GM23338 (cell line): Measurements from ENCODE around the gene PTP4A1. TPM values are rescaled to one million over a fixed set of nuclear protein-coding genes. Genes with fewer than 3 reads are reported as not detected.

Experiments
- ATAC-seq: fragments of 200-7000 bp; cut with Tn5 transposase; 3 replicates; pipeline ENCODE4 v1.9.1; 2020
- DNase-seq: peaks from one replicate; pipeline ENCODE4 v3.0.0-alpha.2; 2015; ENCODE audit warnings: low spot score
- H2AFZ ChIP-seq: fragments of 200-600 bp; sonication (generic); 2 replicates; pipeline ENCODE4 v1.8.0; 2016; ENCODE audit warnings: antibody characterized with exemption, mild to moderate bottlenecking, moderate library complexity
- H3F3A ChIP-seq: fragments of 200-600 bp; sonication (generic); replicated peaks from 2 replicates; pipeline ENCODE4 v1.8.0; 2017; ENCODE audit warnings: antibody characterized with exemption, mixed run types, low read depth
- H3K27ac ChIP-seq: fragments of 200-600 bp; sonication (generic); 2 replicates; pipeline ENCODE4 v1.6.1; 2016; ENCODE audit warnings: low read depth
- H3K27me3 ChIP-seq: fragments of 200-600 bp; sonication (generic); 2 replicates; pipeline ENCODE4 v1.8.0; 2016; ENCODE audit warnings: mild to moderate bottlenecking, mixed run types, moderate library complexity; ENCODE audit not compliant: insufficient read depth
- H3K36me3 ChIP-seq: fragments of 200-600 bp; sonication (generic); 2 replicates; pipeline ENCODE4 v1.8.0; 2016; ENCODE audit warnings: mild to moderate bottlenecking; ENCODE audit not compliant: insufficient read depth
- H3K4me1 ChIP-seq: fragments of 200-600 bp; sonication (generic); 2 replicates; pipeline ENCODE4 v1.8.0; 2016; ENCODE audit warnings: mild to moderate bottlenecking, moderate library complexity; ENCODE audit not compliant: insufficient read depth
- H3K4me2 ChIP-seq: fragments of 200-600 bp; sonication (generic); 2 replicates; pipeline ENCODE4 v1.7.1; 2017; ENCODE audit warnings: mixed run types
- H3K4me3 ChIP-seq: fragments of 200-600 bp; sonication (generic); 2 replicates; pipeline ENCODE4 v1.6.1; 2016; ENCODE audit warnings: mixed run types
- H3K79me2 ChIP-seq: fragments of 200-600 bp; sonication (generic); replicated peaks from 2 replicates; pipeline ENCODE4 v1.8.0; 2017; ENCODE audit warnings: mild to moderate bottlenecking; ENCODE audit not compliant: insufficient read depth
- H3K9me2 ChIP-seq: fragments of 200-600 bp; sonication (generic); 2 replicates; pipeline ENCODE4 v1.8.0; 2017; ENCODE audit not compliant: insufficient read depth
- H4K20me1 ChIP-seq: fragments of 200-600 bp; sonication (generic); replicated peaks from 2 replicates; pipeline ENCODE4 v1.8.0; 2017; ENCODE audit warnings: mild to moderate bottlenecking; ENCODE audit not compliant: insufficient read depth
- H3K27ac Mint-ChIP-seq: 2 replicates; pipeline ENCODE4 v1.8.0; 2020; ENCODE audit warnings: inconsistent platforms, mild to moderate bottlenecking, moderate library complexity, mixed read lengths
- H3K27me3 Mint-ChIP-seq: 3 replicates; pipeline ENCODE4 v1.8.0; 2022; ENCODE audit warnings: low read depth, mild to moderate bottlenecking, moderate library complexity, mixed read lengths, inconsistent platforms; ENCODE audit not compliant: insufficient read depth, poor library complexity
- H3K36me3 Mint-ChIP-seq: 3 replicates; pipeline ENCODE4 v1.8.0; 2021; ENCODE audit warnings: low read depth, mild to moderate bottlenecking, inconsistent platforms, moderate library complexity, mixed read lengths
- H3K4me1 Mint-ChIP-seq: 3 replicates; pipeline ENCODE4 v1.8.0; 2020; ENCODE audit warnings: mild to moderate bottlenecking, inconsistent platforms, mixed read lengths
- H3K4me3 Mint-ChIP-seq: 3 replicates; pipeline ENCODE4 v1.8.0; 2021; ENCODE audit warnings: moderate library complexity, mild to moderate bottlenecking, inconsistent platforms, mixed read lengths
- H3K9me3 Mint-ChIP-seq: 3 replicates; pipeline ENCODE4 v1.8.0; 2020; ENCODE audit warnings: moderate library complexity, mild to moderate bottlenecking, inconsistent platforms, mixed read lengths
- CREB1 ChIP-seq: fragments of 250-450 bp; sonication (Bioruptor Pico); IDR thresholded peaks from 2 replicates; pipeline ENCODE4 v1.5.0; 2020; ENCODE audit warnings: low read depth, mild to moderate bottlenecking, moderate library complexity
- EZH2 ChIP-seq: fragments of 200-600 bp; sonication (generic); IDR thresholded peaks from one replicate; pipeline ENCODE4 v1.8.0; 2017; ENCODE audit warnings: antibody characterized with exemption, mild to moderate bottlenecking, low read depth; ENCODE audit not compliant: unreplicated experiment
- EZH2phosphoT487 ChIP-seq: fragments of 200-600 bp; sonication (generic); IDR thresholded peaks from one replicate; pipeline ENCODE4 v1.8.1; 2018; ENCODE audit warnings: antibody characterized with exemption; ENCODE audit not compliant: unreplicated experiment
- JUNB ChIP-seq: IDR thresholded peaks from one replicate; pipeline ENCODE4 v1.6.1; 2016; ENCODE audit warnings: antibody characterized with exemption; ENCODE audit not compliant: unreplicated experiment
- NANOG ChIP-seq: IDR thresholded peaks from 2 replicates; pipeline ENCODE4 v1.6.1; 2016; ENCODE audit warnings: antibody characterized with exemption, borderline replicate concordance
- POLR2AphosphoS5 ChIP-seq: IDR thresholded peaks from 2 replicates; pipeline ENCODE4 v1.6.1; 2016; ENCODE audit warnings: antibody characterized with exemption, low read depth
- STAT1 ChIP-seq: IDR thresholded peaks from one replicate; pipeline ENCODE4 v1.6.1; 2016; ENCODE audit warnings: antibody characterized with exemption; ENCODE audit not compliant: unreplicated experiment
- ZNF114 ChIP-seq: fragments of 250-450 bp; sonication (Bioruptor Pico); IDR thresholded peaks from 2 replicates; pipeline ENCODE4 v1.5.0; 2020; ENCODE audit warnings: mild to moderate bottlenecking, moderate library complexity
- ZNF331 ChIP-seq: fragments of 250-450 bp; sonication (Bioruptor Pico); IDR thresholded peaks from 2 replicates; pipeline ENCODE4 v1.5.0; 2020; ENCODE audit warnings: low read depth, mild to moderate bottlenecking, moderate library complexity
- polyA plus RNA-seq: library from polyadenylated mRNA; unstranded; fragments of >200 nt; fragmentation: Nextera tagmentation; extraction: Ambion mirVana; gene quantifications from 2 replicates; pipeline ENCODE4 v1.2.1, GENCODE V29; 2016
- total RNA-seq: library from RNA; depleted of rRNA; stranded (reverse); fragments of >200 nt; shearing (Covaris generic); gene quantifications from 2 replicates; pipeline ENCODE4 v1.2.3, GENCODE V29; 2014
- TF ChIP-seq, protein P1 (sequence below), 2 experiments: fragments of 200-600 bp in 1 of 2; sonication (generic) in 1 of 2; conservative IDR thresholded peaks; 2 replicates each; pipeline versions ENCODE4 v1.5.1 to v1.6.1; 2016 to 2017; ENCODE audit warnings: antibody characterized with exemption in 2 of 2, low read depth in 2 of 2, mild to moderate bottlenecking in 2 of 2, moderate library complexity in 1 of 2
- TF ChIP-seq, protein P2 (sequence below): IDR thresholded peaks from 2 replicates; pipeline ENCODE4 v1.6.1; 2016; ENCODE audit warnings: antibody characterized with exemption
- TF ChIP-seq, protein P3 (sequence below): IDR thresholded peaks from one replicate; pipeline ENCODE4 v1.6.1; 2018; ENCODE audit warnings: antibody characterized with exemption; ENCODE audit not compliant: unreplicated experiment
- TF ChIP-seq, protein P4 (sequence below): fragments of 250-450 bp; sonication (Bioruptor Pico); IDR thresholded peaks from 2 replicates; pipeline ENCODE4 v1.5.0; 2020; ENCODE audit warnings: mild to moderate bottlenecking, moderate library complexity

PTP4A1 gene
- total and polyA plus RNA-seq, 2 experiments from 2014 or later, result 99.0 to 102 TPM

DNA sequence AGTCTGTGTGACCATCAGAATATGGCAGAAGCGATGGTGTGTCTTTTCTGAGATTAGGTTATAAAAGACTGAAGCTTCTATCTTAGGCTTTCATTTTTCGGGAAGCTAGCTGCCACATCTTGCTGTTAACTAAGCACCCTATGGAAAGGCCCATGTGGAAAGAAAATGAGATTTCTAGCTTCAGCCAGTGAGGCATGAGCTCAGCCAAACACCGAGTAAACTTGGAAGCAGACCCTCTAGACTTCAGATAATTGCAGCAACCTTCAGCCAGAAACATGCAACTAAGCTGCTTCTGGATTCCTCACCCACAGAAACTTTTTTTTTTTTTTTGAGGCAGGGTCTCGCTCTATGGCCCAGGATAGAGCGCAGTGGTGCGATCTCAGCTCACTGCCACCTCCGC is 20.6 kb downstream of the PTP4A1 start:
- Histone ChIP-seq H2AFZ (no peak overlapping the region), H3K4me3 (no peak overlapping the region), H3F3A (no peaks in the 10 kb centered on the region), H3K79me2 (no peaks in the 10 kb centered on the region), H3K9me2 (peaks cover 3% of the 10 kb centered on the region; the same call in 1 of the 2 replicates), H3K4me1 (no peaks in the 10 kb centered on the region; the same call in 1 of the 2 replicates), H3K4me2 (no peak overlapping the region), H3K27me3 (no peaks in the 10 kb centered on the region), H3K27ac (no peak overlapping the region), H4K20me1 (no peaks in the 10 kb centered on the region), H3K36me3 (no peaks in the 10 kb centered on the region)
- Mint-ChIP-seq H3K27ac (no peak overlapping the region), H3K36me3 (no peaks in the 10 kb centered on the region), H3K9me3 (no peaks in the 10 kb centered on the region), H3K27me3 (no peaks in the 10 kb centered on the region), H3K4me1 (peaks cover 14% of the 10 kb centered on the region; the same call in 2 of the 3 replicates), H3K4me3 (no peak overlapping the region)
- ATAC-seq (no peak), DNase-seq (no peak)
- TF ChIP-seq EZH2phosphoT487 (no peak), STAT1 (no peak), JUNB (no peak), EZH2 (no peak), CREB1 (no peak), ZNF114 (CRISPR knock-in tag) (no peak), ZNF331 (CRISPR knock-in tag) (no peak), POLR2AphosphoS5 (no peak), NANOG (no peak)
- TF ChIP-seq, protein P1, sequence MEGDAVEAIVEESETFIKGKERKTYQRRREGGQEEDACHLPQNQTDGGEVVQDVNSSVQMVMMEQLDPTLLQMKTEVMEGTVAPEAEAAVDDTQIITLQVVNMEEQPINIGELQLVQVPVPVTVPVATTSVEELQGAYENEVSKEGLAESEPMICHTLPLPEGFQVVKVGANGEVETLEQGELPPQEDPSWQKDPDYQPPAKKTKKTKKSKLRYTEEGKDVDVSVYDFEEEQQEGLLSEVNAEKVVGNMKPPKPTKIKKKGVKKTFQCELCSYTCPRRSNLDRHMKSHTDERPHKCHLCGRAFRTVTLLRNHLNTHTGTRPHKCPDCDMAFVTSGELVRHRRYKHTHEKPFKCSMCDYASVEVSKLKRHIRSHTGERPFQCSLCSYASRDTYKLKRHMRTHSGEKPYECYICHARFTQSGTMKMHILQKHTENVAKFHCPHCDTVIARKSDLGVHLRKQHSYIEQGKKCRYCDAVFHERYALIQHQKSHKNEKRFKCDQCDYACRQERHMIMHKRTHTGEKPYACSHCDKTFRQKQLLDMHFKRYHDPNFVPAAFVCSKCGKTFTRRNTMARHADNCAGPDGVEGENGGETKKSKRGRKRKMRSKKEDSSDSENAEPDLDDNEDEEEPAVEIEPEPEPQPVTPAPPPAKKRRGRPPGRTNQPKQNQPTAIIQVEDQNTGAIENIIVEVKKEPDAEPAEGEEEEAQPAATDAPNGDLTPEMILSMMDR (conservative IDR thresholded peaks at IDR 0.05; ENCODE audit: low read depth in 2 of 2), result no peak
- TF ChIP-seq, protein P2, sequence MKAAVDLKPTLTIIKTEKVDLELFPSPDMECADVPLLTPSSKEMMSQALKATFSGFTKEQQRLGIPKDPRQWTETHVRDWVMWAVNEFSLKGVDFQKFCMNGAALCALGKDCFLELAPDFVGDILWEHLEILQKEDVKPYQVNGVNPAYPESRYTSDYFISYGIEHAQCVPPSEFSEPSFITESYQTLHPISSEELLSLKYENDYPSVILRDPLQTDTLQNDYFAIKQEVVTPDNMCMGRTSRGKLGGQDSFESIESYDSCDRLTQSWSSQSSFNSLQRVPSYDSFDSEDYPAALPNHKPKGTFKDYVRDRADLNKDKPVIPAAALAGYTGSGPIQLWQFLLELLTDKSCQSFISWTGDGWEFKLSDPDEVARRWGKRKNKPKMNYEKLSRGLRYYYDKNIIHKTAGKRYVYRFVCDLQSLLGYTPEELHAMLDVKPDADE, result no peak
- TF ChIP-seq, protein P3, sequence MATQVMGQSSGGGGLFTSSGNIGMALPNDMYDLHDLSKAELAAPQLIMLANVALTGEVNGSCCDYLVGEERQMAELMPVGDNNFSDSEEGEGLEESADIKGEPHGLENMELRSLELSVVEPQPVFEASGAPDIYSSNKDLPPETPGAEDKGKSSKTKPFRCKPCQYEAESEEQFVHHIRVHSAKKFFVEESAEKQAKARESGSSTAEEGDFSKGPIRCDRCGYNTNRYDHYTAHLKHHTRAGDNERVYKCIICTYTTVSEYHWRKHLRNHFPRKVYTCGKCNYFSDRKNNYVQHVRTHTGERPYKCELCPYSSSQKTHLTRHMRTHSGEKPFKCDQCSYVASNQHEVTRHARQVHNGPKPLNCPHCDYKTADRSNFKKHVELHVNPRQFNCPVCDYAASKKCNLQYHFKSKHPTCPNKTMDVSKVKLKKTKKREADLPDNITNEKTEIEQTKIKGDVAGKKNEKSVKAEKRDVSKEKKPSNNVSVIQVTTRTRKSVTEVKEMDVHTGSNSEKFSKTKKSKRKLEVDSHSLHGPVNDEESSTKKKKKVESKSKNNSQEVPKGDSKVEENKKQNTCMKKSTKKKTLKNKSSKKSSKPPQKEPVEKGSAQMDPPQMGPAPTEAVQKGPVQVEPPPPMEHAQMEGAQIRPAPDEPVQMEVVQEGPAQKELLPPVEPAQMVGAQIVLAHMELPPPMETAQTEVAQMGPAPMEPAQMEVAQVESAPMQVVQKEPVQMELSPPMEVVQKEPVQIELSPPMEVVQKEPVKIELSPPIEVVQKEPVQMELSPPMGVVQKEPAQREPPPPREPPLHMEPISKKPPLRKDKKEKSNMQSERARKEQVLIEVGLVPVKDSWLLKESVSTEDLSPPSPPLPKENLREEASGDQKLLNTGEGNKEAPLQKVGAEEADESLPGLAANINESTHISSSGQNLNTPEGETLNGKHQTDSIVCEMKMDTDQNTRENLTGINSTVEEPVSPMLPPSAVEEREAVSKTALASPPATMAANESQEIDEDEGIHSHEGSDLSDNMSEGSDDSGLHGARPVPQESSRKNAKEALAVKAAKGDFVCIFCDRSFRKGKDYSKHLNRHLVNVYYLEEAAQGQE, result no peak
- TF ChIP-seq, protein P4, sequence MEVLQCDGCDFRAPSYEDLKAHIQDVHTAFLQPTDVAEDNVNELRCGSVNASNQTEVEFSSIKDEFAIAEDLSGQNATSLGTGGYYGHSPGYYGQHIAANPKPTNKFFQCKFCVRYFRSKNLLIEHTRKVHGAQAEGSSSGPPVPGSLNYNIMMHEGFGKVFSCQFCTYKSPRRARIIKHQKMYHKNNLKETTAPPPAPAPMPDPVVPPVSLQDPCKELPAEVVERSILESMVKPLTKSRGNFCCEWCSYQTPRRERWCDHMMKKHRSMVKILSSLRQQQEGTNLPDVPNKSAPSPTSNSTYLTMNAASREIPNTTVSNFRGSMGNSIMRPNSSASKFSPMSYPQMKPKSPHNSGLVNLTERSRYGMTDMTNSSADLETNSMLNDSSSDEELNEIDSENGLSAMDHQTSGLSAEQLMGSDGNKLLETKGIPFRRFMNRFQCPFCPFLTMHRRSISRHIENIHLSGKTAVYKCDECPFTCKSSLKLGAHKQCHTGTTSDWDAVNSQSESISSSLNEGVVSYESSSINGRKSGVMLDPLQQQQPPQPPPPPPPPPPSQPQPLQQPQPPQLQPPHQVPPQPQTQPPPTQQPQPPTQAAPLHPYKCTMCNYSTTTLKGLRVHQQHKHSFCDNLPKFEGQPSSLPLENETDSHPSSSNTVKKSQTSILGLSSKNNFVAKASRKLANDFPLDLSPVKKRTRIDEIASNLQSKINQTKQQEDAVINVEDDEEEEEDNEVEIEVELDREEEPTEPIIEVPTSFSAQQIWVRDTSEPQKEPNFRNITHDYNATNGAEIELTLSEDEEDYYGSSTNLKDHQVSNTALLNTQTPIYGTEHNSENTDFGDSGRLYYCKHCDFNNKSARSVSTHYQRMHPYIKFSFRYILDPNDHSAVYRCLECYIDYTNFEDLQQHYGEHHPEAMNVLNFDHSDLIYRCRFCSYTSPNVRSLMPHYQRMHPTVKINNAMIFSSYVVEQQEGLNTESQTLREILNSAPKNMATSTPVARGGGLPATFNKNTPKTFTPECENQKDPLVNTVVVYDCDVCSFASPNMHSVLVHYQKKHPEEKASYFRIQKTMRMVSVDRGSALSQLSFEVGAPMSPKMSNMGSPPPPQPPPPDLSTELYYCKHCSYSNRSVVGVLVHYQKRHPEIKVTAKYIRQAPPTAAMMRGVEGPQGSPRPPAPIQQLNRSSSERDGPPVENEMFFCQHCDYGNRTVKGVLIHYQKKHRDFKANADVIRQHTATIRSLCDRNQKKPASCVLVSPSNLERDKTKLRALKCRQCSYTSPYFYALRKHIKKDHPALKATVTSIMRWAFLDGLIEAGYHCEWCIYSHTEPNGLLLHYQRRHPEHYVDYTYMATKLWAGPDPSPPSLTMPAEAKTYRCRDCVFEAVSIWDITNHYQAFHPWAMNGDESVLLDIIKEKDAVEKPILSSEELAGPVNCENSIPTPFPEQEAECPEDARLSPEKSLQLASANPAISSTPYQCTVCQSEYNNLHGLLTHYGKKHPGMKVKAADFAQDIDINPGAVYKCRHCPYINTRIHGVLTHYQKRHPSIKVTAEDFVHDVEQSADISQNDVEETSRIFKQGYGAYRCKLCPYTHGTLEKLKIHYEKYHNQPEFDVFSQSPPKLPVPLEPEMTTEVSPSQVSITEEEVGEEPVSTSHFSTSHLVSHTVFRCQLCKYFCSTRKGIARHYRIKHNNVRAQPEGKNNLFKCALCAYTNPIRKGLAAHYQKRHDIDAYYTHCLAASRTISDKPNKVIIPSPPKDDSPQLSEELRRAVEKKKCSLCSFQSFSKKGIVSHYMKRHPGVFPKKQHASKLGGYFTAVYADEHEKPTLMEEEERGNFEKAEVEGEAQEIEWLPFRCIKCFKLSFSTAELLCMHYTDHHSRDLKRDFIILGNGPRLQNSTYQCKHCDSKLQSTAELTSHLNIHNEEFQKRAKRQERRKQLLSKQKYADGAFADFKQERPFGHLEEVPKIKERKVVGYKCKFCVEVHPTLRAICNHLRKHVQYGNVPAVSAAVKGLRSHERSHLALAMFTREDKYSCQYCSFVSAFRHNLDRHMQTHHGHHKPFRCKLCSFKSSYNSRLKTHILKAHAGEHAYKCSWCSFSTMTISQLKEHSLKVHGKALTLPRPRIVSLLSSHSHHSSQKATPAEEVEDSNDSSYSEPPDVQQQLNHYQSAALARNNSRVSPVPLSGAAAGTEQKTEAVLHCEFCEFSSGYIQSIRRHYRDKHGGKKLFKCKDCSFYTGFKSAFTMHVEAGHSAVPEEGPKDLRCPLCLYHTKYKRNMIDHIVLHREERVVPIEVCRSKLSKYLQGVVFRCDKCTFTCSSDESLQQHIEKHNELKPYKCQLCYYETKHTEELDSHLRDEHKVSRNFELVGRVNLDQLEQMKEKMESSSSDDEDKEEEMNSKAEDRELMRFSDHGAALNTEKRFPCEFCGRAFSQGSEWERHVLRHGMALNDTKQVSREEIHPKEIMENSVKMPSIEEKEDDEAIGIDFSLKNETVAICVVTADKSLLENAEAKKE, result no peak
